Measurements from ENCODE around the gene POU2F2. TPM values are rescaled to one million over a fixed set of nuclear protein-coding genes. Genes with fewer than 3 reads are reported as not detected.

Gene POU2F2
- polyA plus RNA-seq, 1 of the 3 experiments (the other 2 are of a cell fraction) = 0.49 TPM

GRCh38 chr19:42134535-42135070 lies 2.4 kb upstream of the POU2F2 start:
- 76% methylated on average over 26 of the region's 26 CpGs for WGBS (ENCODE audit: low lambda C conversion rate)
- Histone ChIP-seq H3K79me2 (ENCODE audit: insufficient read depth) (no peaks in the 10 kb centered on the region), H3F3A (replicated peaks; ENCODE audit: insufficient read depth) (no peaks in the 10 kb centered on the region), H2AFZ (ENCODE audit: low read depth) (no peak overlapping the region), H4K20me1 (ENCODE audit: insufficient read depth) (no peaks in the 10 kb centered on the region), H3K4me3 (ENCODE audit: low read depth in 2 of 2, low read length in 1 of 2) (no peak overlapping the region), H3K9me2 (no peaks in the 10 kb centered on the region), H3K36me3 (replicated peaks in 1 of 2; ENCODE audit: control insufficient read depth in 1 of 2, insufficient read depth in 2 of 2, low read length in 1 of 2) (no peaks in the 10 kb centered on the region), H3K27ac (ENCODE audit: low read depth in 2 of 2, low read length in 1 of 2) (no peak overlapping the region), H3K4me2 (no peak overlapping the region), H3K4me1 (ENCODE audit: control insufficient read depth in 1 of 2, insufficient read depth in 2 of 2, low read depth in 1 of 2, low read length in 1 of 2) (peaks cover 1 to 16% of the 10 kb centered on the region in 2 experiments; a peak in 2 of 4 replicates), H3K9me3 (no peaks in the 10 kb centered on the region), H3K9ac (no peak overlapping the region), H3K27me3 (ENCODE audit: insufficient read depth) (no peaks in the 10 kb centered on the region; the same call in none of the 2 replicates)
- CTCF ChIA-PET = interaction anchor here (0.9 to 8.1 kb wide), 3 partner anchors 26 to 145 kb away, joined by 3 to 177 read pairs (median 38); no protein-coding TSS in a partner anchor
- no peak for DNase-seq
- POLR2A ChIA-PET = no interaction called here
- no peak for TF ChIP-seq NFIC (IDR thresholded peaks at IDR 0.05; ENCODE audit: borderline replicate concordance)
- TF ChIP-seq MXI1 (IDR thresholded peaks at IDR 0.05; ENCODE audit: low read depth, low read length) = no peak
- TF ChIP-seq ELF1 (IDR thresholded peaks at IDR 0.05) = no peak
- TF ChIP-seq TEAD4 (IDR thresholded peaks at IDR 0.05; ENCODE audit: borderline replicate concordance, insufficient read depth) = no peak

GRCh38 chr19:42132851-42133528 lies 744 bp upstream of the POU2F2 start:
- H3K9me2 ChIP-seq = no peaks in the 10 kb centered on the region
- WGBS (ENCODE audit: low lambda C conversion rate) = 20% methylated on average over 26 of the region's 46 CpGs
- H2AFZ ChIP-seq (ENCODE audit: low read depth) = no peak overlapping the region
- no peaks in the 10 kb centered on the region for H4K20me1 ChIP-seq (ENCODE audit: insufficient read depth)
- peak; percentile 96 for DNase-seq
- no peak overlapping the region for H3K9ac ChIP-seq
- ChIA-PET POLR2A (interaction anchor here (0.6 kb wide), 1 partner anchor 99 kb away, joined by 3 read pairs; no protein-coding TSS in a partner anchor), CTCF (interaction anchor here (0.6 to 8.1 kb wide), 37 partner anchors 8 to 178 kb away, joined by 3 to 177 read pairs (median 4); no protein-coding TSS in a partner anchor)
- no peaks in the 10 kb centered on the region for H3K9me3 ChIP-seq
- H3K4me1 ChIP-seq (ENCODE audit: control insufficient read depth in 1 of 2, insufficient read depth in 2 of 2, low read depth in 1 of 2, low read length in 1 of 2) = peaks cover 3 to 22% of the 10 kb centered on the region in 2 experiments; a peak in 2 of 4 replicates
- peak overlapping the region; percentile 24 to 35; a peak in 2 of 4 replicates for H3K4me3 ChIP-seq (ENCODE audit: low read depth in 2 of 2, low read length in 1 of 2)
- H3K36me3 ChIP-seq (replicated peaks in 1 of 2; ENCODE audit: control insufficient read depth in 1 of 2, insufficient read depth in 2 of 2, low read length in 1 of 2) = no peaks in the 10 kb centered on the region
- H3K79me2 ChIP-seq (ENCODE audit: insufficient read depth) = no peaks in the 10 kb centered on the region
- TF ChIP-seq CTCF (IDR thresholded peaks at IDR 0.05) (peak; percentile 80), MAX (IDR thresholded peaks at IDR 0.05; ENCODE audit: low read depth) (no peak), SMC3 (IDR thresholded peaks at IDR 0.05; ENCODE audit: low read depth, low read length) (peak; percentile 94), YY1 (IDR thresholded peaks at IDR 0.05; ENCODE audit: low read depth) (no peak), RXRA (IDR thresholded peaks at IDR 0.05; ENCODE audit: borderline replicate concordance, low read depth) (no peak), RAD21 (IDR thresholded peaks at IDR 0.05; ENCODE audit: low read length) (peak; percentile 92), JUND (IDR thresholded peaks at IDR 0.05) (no peak), FOXM1 (IDR thresholded peaks at IDR 0.05; ENCODE audit: low read depth) (no peak), RFX5 (IDR thresholded peaks at IDR 0.05; ENCODE audit: low read length) (no peak), GABPA (IDR thresholded peaks at IDR 0.05; ENCODE audit: low read depth) (no peak)
- H3K4me2 ChIP-seq = peak overlapping the region; percentile 68
- H3F3A ChIP-seq (replicated peaks; ENCODE audit: insufficient read depth) = no peaks in the 10 kb centered on the region
- no peak overlapping the region for H3K27ac ChIP-seq (ENCODE audit: low read depth in 2 of 2, low read length in 1 of 2)
- no peaks in the 10 kb centered on the region; the same call in none of the 2 replicates for H3K27me3 ChIP-seq (ENCODE audit: insufficient read depth)

Data from SK-N-SH (cell line).